HG02623 (cell line): ENCODE data around the gene CNOT11.
A peak's percentile ranks its signal among the peaks of the same experiment; 100 is the strongest.
"Not testable (repeated sequence)": the region's sequence is repeated elsewhere in the genome, so short reads cannot be mapped to it uniquely, and the experiment has no call there.

Experiments used
- ATAC-seq: cut with Tn5 transposase; IDR thresholded peaks from one replicate; pipeline ENCODE4 v1.9.1; 2021; ENCODE audit warnings: moderate library complexity; ENCODE audit not compliant: unreplicated experiment

CNOT11 gene

GRCh38 chr2:101307950-101308431, 55.3 kb downstream of the CNOT11 start:
- ATAC-seq, result peak; percentile 8

- ATAC-seq, result peak; percentile 49
Observed at GRCh38 chr2:101308432-101309210, 55.9 kb downstream of the CNOT11 start, which contains the start of gene RNF149. TSS of gene RNF149 (minus strand) at chr2:101308701. CDS start at chr2:101308588, 113 bp downstream.

GRCh38 chr2:101310090-101310833, 57.6 kb downstream of the CNOT11 start:
- ATAC-seq, result no peak

- ATAC-seq, result no peak
Observed at GRCh38 chr2:101310834-101311695, 58.4 kb downstream of the CNOT11 start.

- ATAC-seq, result no peak
Observed at GRCh38 chr2:101311696-101312017, 59.0 kb downstream of the CNOT11 start.

- not testable (repeated sequence) for ATAC-seq
Observed at GRCh38 chr2:101316568-101316967, 63.9 kb downstream of the CNOT11 start.
